IMR-90 (cell line): Measurements from ENCODE around the gene SUPT3H. TPM values are rescaled to one million over a fixed set of nuclear protein-coding genes. Genes with fewer than 3 reads are reported as not detected.

ENCODE experiments used
- ATAC-seq: fragments of 200-7000 bp; cut with Tn5 transposase; 2 replicates; pipeline ENCODE4 v1.9.1; 2020; ENCODE audit warnings: low read depth, mild to moderate bottlenecking, moderate library complexity
- BruUV-seq: library from RNA; stranded (reverse); fragments of 400-500 nt; replicated peaks from 2 replicates; lab custom pipeline; 2021; lab: Mats Ljungman, UMichigan
- CTCF ChIA-PET: fragments of 300-600 bp; formaldehyde crosslinking; extraction: SDS; loops from one replicate; lab custom pipeline; 2021; ENCODE audit warnings: antibody characterized with exemption; lab: Yijun Ruan, JAX
- POLR2A ChIA-PET: fragments of 300-600 bp; sonication (Branson Sonifier 250); formaldehyde crosslinking; loops from one replicate; lab custom pipeline; 2022; ENCODE audit warnings: antibody characterized with exemption; ENCODE audit not compliant: unreplicated experiment; lab: Charles Lee
- DNase-seq: peaks from one replicate; pipeline ENCODE4 v3.0.0; 2013
- H2AFZ ChIP-seq: replicated peaks from 2 replicates; pipeline ENCODE3; 2013; ENCODE audit warnings: low read length, mild to moderate bottlenecking; ENCODE audit not compliant: poor library complexity
- H2AK5ac ChIP-seq: 2 replicates; pipeline ENCODE4 v1.6.1; 2013; ENCODE audit warnings: low read depth, low read length, inconsistent platforms
- H2AK9ac ChIP-seq: replicated peaks from 2 replicates; pipeline ENCODE3; 2013; ENCODE audit warnings: mild to moderate bottlenecking, low read depth, low read length, moderate library complexity; ENCODE audit not compliant: poor library complexity
- H2BK120ac ChIP-seq: 2 replicates; pipeline ENCODE4 v1.6.1; 2013; ENCODE audit warnings: low read depth, low read length, inconsistent platforms
- H2BK15ac ChIP-seq: 3 replicates; pipeline ENCODE4 v1.6.1; 2013; ENCODE audit warnings: low read depth, low read length, inconsistent platforms
- H2BK20ac ChIP-seq: 2 replicates; pipeline ENCODE4 v1.6.1; 2013; ENCODE audit warnings: low read depth, mild to moderate bottlenecking, inconsistent platforms, low read length, moderate library complexity
- H2BK5ac ChIP-seq: 2 replicates; pipeline ENCODE4 v1.6.1; 2013; ENCODE audit warnings: mild to moderate bottlenecking, low read depth, low read length, inconsistent platforms; ENCODE audit not compliant: poor library complexity, severe bottlenecking
- H3K14ac ChIP-seq: replicated peaks from 2 replicates; pipeline ENCODE4 v1.6.1; 2013; ENCODE audit warnings: low read depth, low read length, inconsistent platforms
- H3K18ac ChIP-seq: 2 replicates; pipeline ENCODE4 v1.6.1; 2013; ENCODE audit warnings: low read depth, low read length, control low read depth
- H3K23ac ChIP-seq: 2 replicates; pipeline ENCODE4 v1.6.1; 2013; ENCODE audit warnings: low read depth, low read length, inconsistent platforms
- H3K27ac ChIP-seq: 2 replicates; pipeline ENCODE4 v1.5.1; 2013; ENCODE audit warnings: mild to moderate bottlenecking, control low read depth, low read length; ENCODE audit not compliant: insufficient read depth
- H3K27me3 ChIP-seq: 2 replicates; pipeline ENCODE4 v1.6.1; 2013; ENCODE audit warnings: low read length; ENCODE audit not compliant: control insufficient read depth, insufficient read depth
- H3K36me3 ChIP-seq: 2 replicates; pipeline ENCODE4 v1.6.1; 2013; ENCODE audit warnings: low read length, mixed read lengths; ENCODE audit not compliant: control insufficient read depth, insufficient read depth
- H3K4ac ChIP-seq: 2 replicates; pipeline ENCODE4 v1.6.1; 2013; ENCODE audit warnings: low read depth, low read length, inconsistent platforms
- H3K4me1 ChIP-seq: 2 replicates; pipeline ENCODE4 v1.6.1; 2013; ENCODE audit warnings: low read length, mixed read lengths; ENCODE audit not compliant: control insufficient read depth, insufficient read depth
- H3K4me2 ChIP-seq: 2 replicates; pipeline ENCODE4 v1.6.1; 2013; ENCODE audit warnings: low read depth, mild to moderate bottlenecking, control low read depth, low read length, moderate library complexity
- H3K4me3 ChIP-seq: 2 replicates; pipeline ENCODE4 v1.5.1; 2013; ENCODE audit warnings: low read depth, mild to moderate bottlenecking, control low read depth, low read length, moderate library complexity; ENCODE audit not compliant: insufficient read depth
- H3K56ac ChIP-seq: 2 replicates; pipeline ENCODE4 v1.6.1; 2013; ENCODE audit warnings: low read length, inconsistent platforms; ENCODE audit not compliant: insufficient read depth; ENCODE audit errors: extremely low read depth
- H3K79me1 ChIP-seq, 2 experiments: 2 replicates each; pipeline ENCODE4 v1.6.1; 2013; ENCODE audit warnings: low read length in 2 of 2, inconsistent platforms in 1 of 2, low read depth in 1 of 2
- H3K9ac ChIP-seq: 2 replicates; pipeline ENCODE4 v1.6.1; 2013; ENCODE audit warnings: low read depth, low read length, control low read depth
- H3K9me1 ChIP-seq: 2 replicates; pipeline ENCODE4 v1.6.1; 2013; ENCODE audit warnings: low read length, inconsistent platforms; ENCODE audit not compliant: insufficient read depth
- H3K9me3 ChIP-seq: 2 replicates; pipeline ENCODE4 v1.6.1; 2013; ENCODE audit warnings: low read length; ENCODE audit not compliant: control insufficient read depth, insufficient read depth
- H4K20me1 ChIP-seq: 2 replicates; pipeline ENCODE4 v1.6.1; 2013; ENCODE audit warnings: low read length, inconsistent platforms; ENCODE audit not compliant: insufficient read depth
- H4K5ac ChIP-seq: 2 replicates; pipeline ENCODE4 v1.6.1; 2013; ENCODE audit warnings: mild to moderate bottlenecking, low read depth, low read length, control low read depth
- H4K8ac ChIP-seq, 2 experiments: 2 replicates each; pipeline ENCODE4 v1.6.1; 2013; ENCODE audit warnings: low read depth in 2 of 2, low read length in 2 of 2, control low read depth in 1 of 2, inconsistent platforms in 1 of 2
- H4K91ac ChIP-seq: 2 replicates; pipeline ENCODE4 v1.6.1; 2013; ENCODE audit warnings: low read depth, low read length, inconsistent platforms; ENCODE audit not compliant: insufficient read depth
- BHLHE40 ChIP-seq: fragments of 150-350 bp; IDR thresholded peaks from 2 replicates; pipeline ENCODE4 v1.6.1; 2016; ENCODE audit warnings: mild to moderate bottlenecking, low read depth, low read length
- CEBPB ChIP-seq: IDR thresholded peaks from 2 replicates; pipeline ENCODE4 v1.6.1; 2012; ENCODE audit warnings: low read depth, low read length, improper control_type of control experiment
- CHD1 ChIP-seq: IDR thresholded peaks from 2 replicates; pipeline ENCODE4 v1.6.1; 2012; ENCODE audit warnings: low read depth, low read length, improper control_type of control experiment
- CTCF ChIP-seq: conservative IDR thresholded peaks from 2 replicates; pipeline ENCODE4 v1.5.1; 2012; ENCODE audit warnings: mild to moderate bottlenecking, low read depth, low read length, improper control_type of control experiment
- ELK1 ChIP-seq: fragments of 150-350 bp; IDR thresholded peaks from 2 replicates; pipeline ENCODE4 v1.6.1; 2016; ENCODE audit warnings: low read depth, mild to moderate bottlenecking, low read length, moderate library complexity, borderline replicate concordance
- FOS ChIP-seq: fragments of 150-350 bp; IDR thresholded peaks from 2 replicates; pipeline ENCODE4 v1.6.1; 2016; ENCODE audit warnings: low read depth, low read length
- MAFK ChIP-seq: IDR thresholded peaks from 2 replicates; pipeline ENCODE4 v1.6.1; 2012; ENCODE audit warnings: low read depth, low read length, improper control_type of control experiment
- MAZ ChIP-seq: IDR thresholded peaks from 2 replicates; pipeline ENCODE4 v1.6.1; 2012; ENCODE audit warnings: low read depth, mild to moderate bottlenecking, low read length, improper control_type of control experiment, moderate library complexity, borderline replicate concordance
- MXI1 ChIP-seq: IDR thresholded peaks from 2 replicates; pipeline ENCODE4 v1.6.1; 2012; ENCODE audit warnings: low read depth, mild to moderate bottlenecking, low read length, moderate library complexity, borderline replicate concordance
- NFE2L2 ChIP-seq: fragments of 150-350 bp; IDR thresholded peaks from 2 replicates; pipeline ENCODE4 v1.6.1; 2016; ENCODE audit warnings: low read depth, mild to moderate bottlenecking, low read length
- POLR2A ChIP-seq: IDR thresholded peaks from 2 replicates; pipeline ENCODE4 v1.6.1; 2012; ENCODE audit warnings: mild to moderate bottlenecking, low read depth, low read length
- RAD21 ChIP-seq: IDR thresholded peaks from 2 replicates; pipeline ENCODE4 v1.6.1; 2012; ENCODE audit warnings: low read length, improper control_type of control experiment
- RCOR1 ChIP-seq: IDR thresholded peaks from 2 replicates; pipeline ENCODE4 v1.6.1; 2012; ENCODE audit warnings: mild to moderate bottlenecking, low read length, improper control_type of control experiment; ENCODE audit not compliant: insufficient replicate concordance
- RFX5 ChIP-seq: IDR thresholded peaks from 2 replicates; pipeline ENCODE4 v1.8.0; 2012; ENCODE audit warnings: low read depth, mild to moderate bottlenecking, low read length, moderate library complexity
- SMC3 ChIP-seq: fragments of 150-350 bp; IDR thresholded peaks from 2 replicates; pipeline ENCODE4 v1.6.1; 2016; ENCODE audit warnings: low read depth, mild to moderate bottlenecking, antibody characterized with exemption, low read length, moderate library complexity
- USF2 ChIP-seq: fragments of 150-350 bp; IDR thresholded peaks from 2 replicates; pipeline ENCODE4 v1.6.1; 2017; ENCODE audit warnings: mild to moderate bottlenecking, antibody characterized with exemption, low read length, low read depth
- WGBS, 2 experiments: methylation state at CpG; one replicate each; pipeline versions ENCODE4 v1.1.5 to v1.1.7; 2013; ENCODE audit warnings: missing lambda C conversion rate in 2 of 2; ENCODE audit not compliant: insufficient read length in 1 of 2; ENCODE audit errors: extremely low coverage in 2 of 2; 5-methylcytosine and 5-hydroxymethylcytosine counted together
- dilution Hi-C: fragments of 300-500 bp; cut with HindIII; formaldehyde crosslinking; loops from one replicate; pipeline ENCODE4 v1.14.3; 2018; ENCODE audit warnings: low sequenced_read_pairs; ENCODE audit not compliant: unreplicated experiment
- in situ Hi-C: fragments of 300-500 bp; cut with MboI; formaldehyde crosslinking; loops from 3 replicates; pipeline ENCODE4 v1.14.3; 2019; ENCODE audit warnings: low sequenced_read_pairs, inconsistent platforms, mixed read lengths
- intact Hi-C: fragments of 100-400 bp; cut with micrococcal nuclease; formaldehyde crosslinking; loops from 2 replicates; pipeline ENCODE4 v1.10.0; 2022
- polyA plus RNA-seq, 3 experiments: library from polyadenylated mRNA; depleted of rRNA; stranded (reverse); fragments of >200 nt; gene quantifications; 2 replicates each; pipeline ENCODE4 v1.2.3, GENCODE V29; 2012; ENCODE audit warnings: low replicate concordance in 1 of 3
- total RNA-seq: library from RNA; depleted of rRNA; stranded (reverse); fragments of >200 nt; gene quantifications from 2 replicates; pipeline ENCODE4 v1.2.3, GENCODE V29; 2012

SUPT3H gene
- total and polyA plus RNA-seq, 2 of the 4 experiments (the other 2 are of a cell fraction), result 4.5 to 5.0 TPM

- BruUV-seq, result no TSS peak
- H3K36me3 ChIP-seq, result no peaks in the 10 kb centered on the region
- H2BK5ac ChIP-seq, result no peak overlapping the region
- CTCF ChIA-PET, result no interaction called here
- no peak overlapping the region for H3K4ac ChIP-seq
- H3K9me1 ChIP-seq, result no peaks in the 10 kb centered on the region
- no peak overlapping the region for H2BK20ac ChIP-seq
- no peak overlapping the region for H3K4me3 ChIP-seq
- H3K9ac ChIP-seq, result no peak overlapping the region
- no peak overlapping the region for H4K5ac ChIP-seq
- no peak overlapping the region for H2AK9ac ChIP-seq
- no peak overlapping the region for H3K27ac ChIP-seq
- no peak overlapping the region for H2AK5ac ChIP-seq
- H3K4me2 ChIP-seq, result no peak overlapping the region
- H3K79me1 ChIP-seq, result no peaks in the 10 kb centered on the region
- ATAC-seq, result no peak
- no peak overlapping the region for H2BK15ac ChIP-seq
- no peak for TF ChIP-seq MAZ
- no peak for TF ChIP-seq SMC3
- no peak for TF ChIP-seq ELK1
- TF ChIP-seq RCOR1, result no peak
- TF ChIP-seq MAFK, result no peak
- no peak for TF ChIP-seq USF2
- no peak for TF ChIP-seq BHLHE40
- TF ChIP-seq CTCF, result no peak
- no peak for TF ChIP-seq MXI1
- TF ChIP-seq FOS, result no peak
- no peak for TF ChIP-seq NFE2L2
- TF ChIP-seq CHD1, result no peak
- TF ChIP-seq RAD21, result no peak
- TF ChIP-seq POLR2A, result no peak
- TF ChIP-seq RFX5, result no peak
- TF ChIP-seq CEBPB, result no peak
- intact Hi-C loops (no loop called here), in situ Hi-C loops (no loop called here), dilution Hi-C loops (no loop called here)
- no peaks in the 10 kb centered on the region for H3K4me1 ChIP-seq
- H4K91ac ChIP-seq, result no peak overlapping the region
- H2AFZ ChIP-seq, result no peak overlapping the region
- no peaks in the 10 kb centered on the region for H3K27me3 ChIP-seq
- WGBS, 2 experiments, result no CpG with 5 or more reads among the region's 5 CpGs
- no peak overlapping the region for H3K23ac ChIP-seq
- no peak for DNase-seq
- no peak overlapping the region for H3K56ac ChIP-seq
- H3K14ac ChIP-seq, result no peak overlapping the region
- no peaks in the 10 kb centered on the region for H4K20me1 ChIP-seq
- H2BK120ac ChIP-seq, result no peak overlapping the region
- H3K9me3 ChIP-seq, result no peaks in the 10 kb centered on the region
- no peak overlapping the region for H3K18ac ChIP-seq
- H4K8ac ChIP-seq, result no peak overlapping the region
- POLR2A ChIA-PET, result no interaction called here
Measured at GRCh38 chr6:44869321-44869897, 508.3 kb downstream of the SUPT3H start.
